HEK293 (cell line): Measurements from ENCODE around the gene MRPS14.

ENCODE experiments used
- EGR2 ChIP-seq: fragments of 450-650 bp; formaldehyde crosslinking; IDR thresholded peaks from 2 replicates; pipeline ENCODE4 v1.5.1; 2016; ENCODE audit warnings: low read depth, missing biosample characterization, missing genetic modification characterization
- OSR2 ChIP-seq: fragments of 450-650 bp; formaldehyde crosslinking; IDR thresholded peaks from 2 replicates; pipeline ENCODE4 v1.5.1; 2016; ENCODE audit warnings: missing biosample characterization, missing genetic modification characterization
- REST ChIP-seq: fragments of 450-650 bp; formaldehyde crosslinking; IDR thresholded peaks from 2 replicates; pipeline ENCODE4 v1.5.1; 2016; ENCODE audit warnings: missing biosample characterization, missing genetic modification characterization
- ZBTB1 ChIP-seq: fragments of 450-650 bp; formaldehyde crosslinking; IDR thresholded peaks from 2 replicates; pipeline ENCODE4 v1.5.1; 2016; ENCODE audit warnings: missing biosample characterization, missing genetic modification characterization
- ZNF146 ChIP-seq: fragments of 450-650 bp; formaldehyde crosslinking; IDR thresholded peaks from 2 replicates; pipeline ENCODE4 v1.5.1; 2016; ENCODE audit warnings: missing biosample characterization, missing genetic modification characterization
- ZNF184 ChIP-seq: fragments of 450-650 bp; IDR thresholded peaks from 2 replicates; pipeline ENCODE4 v1.5.1; 2018; ENCODE audit warnings: missing biosample characterization, mild to moderate bottlenecking, missing genetic modification characterization
- ZNF335 ChIP-seq: fragments of 450-650 bp; formaldehyde crosslinking; conservative IDR thresholded peaks from 2 replicates; pipeline ENCODE4 v1.5.1; 2016; ENCODE audit warnings: missing biosample characterization, missing genetic modification characterization
- TF ChIP-seq, protein P1 (sequence below): fragments of 450-650 bp; formaldehyde crosslinking; IDR thresholded peaks from 2 replicates; pipeline ENCODE4 v1.5.1; 2016; ENCODE audit warnings: missing biosample characterization, missing genetic modification characterization
- TF ChIP-seq, protein P2 (sequence below): fragments of 450-650 bp; IDR thresholded peaks from 2 replicates; pipeline ENCODE4 v1.5.1; 2018; ENCODE audit warnings: missing biosample characterization, mild to moderate bottlenecking, missing genetic modification characterization
- TF ChIP-seq, protein P3 (sequence below): fragments of 450-650 bp; formaldehyde crosslinking; IDR thresholded peaks from 2 replicates; pipeline ENCODE4 v1.5.1; 2017; ENCODE audit warnings: missing biosample characterization, missing genetic modification characterization

DNA sequence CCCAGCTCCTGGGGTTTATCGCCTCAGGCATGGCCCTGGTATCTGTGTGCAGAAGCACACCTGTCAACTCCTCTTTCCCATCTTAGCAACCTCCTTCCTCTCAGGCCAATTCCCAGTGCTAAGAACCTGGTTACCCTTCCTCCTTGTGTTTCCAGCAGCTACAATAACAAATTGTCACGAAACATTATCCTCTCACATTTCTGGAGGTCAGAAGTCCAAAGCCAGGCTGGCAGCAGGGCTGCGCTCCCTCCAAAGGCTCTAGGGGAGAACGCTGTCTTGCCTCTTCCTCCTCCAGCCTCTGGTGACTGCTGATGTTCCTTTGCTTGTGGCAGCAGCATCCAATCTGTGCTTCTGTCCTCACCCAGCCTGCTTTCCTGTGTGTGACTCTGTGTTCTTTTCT lies 10.7 kb upstream of the MRPS14 start:
- no peak for TF ChIP-seq REST (tag by site-specific recombination)
- TF ChIP-seq, protein P1, sequence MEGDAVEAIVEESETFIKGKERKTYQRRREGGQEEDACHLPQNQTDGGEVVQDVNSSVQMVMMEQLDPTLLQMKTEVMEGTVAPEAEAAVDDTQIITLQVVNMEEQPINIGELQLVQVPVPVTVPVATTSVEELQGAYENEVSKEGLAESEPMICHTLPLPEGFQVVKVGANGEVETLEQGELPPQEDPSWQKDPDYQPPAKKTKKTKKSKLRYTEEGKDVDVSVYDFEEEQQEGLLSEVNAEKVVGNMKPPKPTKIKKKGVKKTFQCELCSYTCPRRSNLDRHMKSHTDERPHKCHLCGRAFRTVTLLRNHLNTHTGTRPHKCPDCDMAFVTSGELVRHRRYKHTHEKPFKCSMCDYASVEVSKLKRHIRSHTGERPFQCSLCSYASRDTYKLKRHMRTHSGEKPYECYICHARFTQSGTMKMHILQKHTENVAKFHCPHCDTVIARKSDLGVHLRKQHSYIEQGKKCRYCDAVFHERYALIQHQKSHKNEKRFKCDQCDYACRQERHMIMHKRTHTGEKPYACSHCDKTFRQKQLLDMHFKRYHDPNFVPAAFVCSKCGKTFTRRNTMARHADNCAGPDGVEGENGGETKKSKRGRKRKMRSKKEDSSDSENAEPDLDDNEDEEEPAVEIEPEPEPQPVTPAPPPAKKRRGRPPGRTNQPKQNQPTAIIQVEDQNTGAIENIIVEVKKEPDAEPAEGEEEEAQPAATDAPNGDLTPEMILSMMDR (tag by site-specific recombination), result no peak
- no peak for TF ChIP-seq ZNF184
- TF ChIP-seq ZBTB1 (tag by site-specific recombination), result no peak
- TF ChIP-seq OSR2 (tag by site-specific recombination), result no peak
- TF ChIP-seq, protein P2, sequence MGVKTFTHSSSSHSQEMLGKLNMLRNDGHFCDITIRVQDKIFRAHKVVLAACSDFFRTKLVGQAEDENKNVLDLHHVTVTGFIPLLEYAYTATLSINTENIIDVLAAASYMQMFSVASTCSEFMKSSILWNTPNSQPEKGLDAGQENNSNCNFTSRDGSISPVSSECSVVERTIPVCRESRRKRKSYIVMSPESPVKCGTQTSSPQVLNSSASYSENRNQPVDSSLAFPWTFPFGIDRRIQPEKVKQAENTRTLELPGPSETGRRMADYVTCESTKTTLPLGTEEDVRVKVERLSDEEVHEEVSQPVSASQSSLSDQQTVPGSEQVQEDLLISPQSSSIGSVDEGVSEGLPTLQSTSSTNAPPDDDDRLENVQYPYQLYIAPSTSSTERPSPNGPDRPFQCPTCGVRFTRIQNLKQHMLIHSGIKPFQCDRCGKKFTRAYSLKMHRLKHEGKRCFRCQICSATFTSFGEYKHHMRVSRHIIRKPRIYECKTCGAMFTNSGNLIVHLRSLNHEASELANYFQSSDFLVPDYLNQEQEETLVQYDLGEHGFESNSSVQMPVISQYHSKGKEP (tag by site-specific recombination), result no peak
- TF ChIP-seq ZNF335 (tag by site-specific recombination), result no peak
- TF ChIP-seq, protein P3, sequence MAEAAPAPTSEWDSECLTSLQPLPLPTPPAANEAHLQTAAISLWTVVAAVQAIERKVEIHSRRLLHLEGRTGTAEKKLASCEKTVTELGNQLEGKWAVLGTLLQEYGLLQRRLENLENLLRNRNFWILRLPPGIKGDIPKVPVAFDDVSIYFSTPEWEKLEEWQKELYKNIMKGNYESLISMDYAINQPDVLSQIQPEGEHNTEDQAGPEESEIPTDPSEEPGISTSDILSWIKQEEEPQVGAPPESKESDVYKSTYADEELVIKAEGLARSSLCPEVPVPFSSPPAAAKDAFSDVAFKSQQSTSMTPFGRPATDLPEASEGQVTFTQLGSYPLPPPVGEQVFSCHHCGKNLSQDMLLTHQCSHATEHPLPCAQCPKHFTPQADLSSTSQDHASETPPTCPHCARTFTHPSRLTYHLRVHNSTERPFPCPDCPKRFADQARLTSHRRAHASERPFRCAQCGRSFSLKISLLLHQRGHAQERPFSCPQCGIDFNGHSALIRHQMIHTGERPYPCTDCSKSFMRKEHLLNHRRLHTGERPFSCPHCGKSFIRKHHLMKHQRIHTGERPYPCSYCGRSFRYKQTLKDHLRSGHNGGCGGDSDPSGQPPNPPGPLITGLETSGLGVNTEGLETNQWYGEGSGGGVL (tag by site-specific recombination), result no peak
- TF ChIP-seq EGR2, result no peak
- TF ChIP-seq ZNF146 (tag by site-specific recombination), result no peak
